ENCODE measurements around the gene CFAP97.
"Not testable (repeated sequence)": the region's sequence is repeated elsewhere in the genome, so short reads cannot be mapped to it uniquely, and the experiment has no call there.

Gene CFAP97

DNA sequence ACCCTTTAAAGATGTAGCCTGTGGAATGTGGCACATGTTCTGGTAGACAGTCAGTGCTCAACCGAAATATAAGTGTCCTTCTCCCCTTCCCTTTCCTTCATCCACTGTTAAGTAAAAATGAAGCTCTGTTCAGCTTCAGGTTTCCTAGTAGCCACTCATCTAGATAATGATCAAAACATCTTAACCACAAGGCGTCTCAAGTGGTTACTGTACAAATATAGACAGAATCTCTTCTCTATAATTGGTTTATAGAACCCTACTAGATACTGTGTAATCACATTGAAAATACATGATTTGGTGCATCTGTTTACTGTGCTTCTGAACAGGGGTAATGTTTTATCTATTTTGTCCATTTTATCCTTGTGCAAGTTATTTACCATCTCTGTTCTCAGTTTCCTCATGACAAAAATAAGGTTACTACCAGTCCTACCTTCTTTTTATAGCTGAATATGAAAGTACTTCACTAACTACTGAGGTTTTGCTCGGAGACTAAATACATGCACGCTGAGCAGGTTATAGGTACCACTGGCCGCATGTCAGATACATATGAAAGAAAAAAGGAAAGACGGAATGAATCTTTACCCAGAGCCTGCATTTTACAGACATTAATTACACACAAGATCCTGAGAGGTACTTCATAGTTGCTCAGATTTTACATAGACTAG is 81.0 kb downstream of the CFAP97 start:
- DNase-seq (ENCODE audit: low read depth): no peak
- no peak overlapping the region for H3K4me3 ChIP-seq (ENCODE audit: low read length)
- TF ChIP-seq, protein P1, sequence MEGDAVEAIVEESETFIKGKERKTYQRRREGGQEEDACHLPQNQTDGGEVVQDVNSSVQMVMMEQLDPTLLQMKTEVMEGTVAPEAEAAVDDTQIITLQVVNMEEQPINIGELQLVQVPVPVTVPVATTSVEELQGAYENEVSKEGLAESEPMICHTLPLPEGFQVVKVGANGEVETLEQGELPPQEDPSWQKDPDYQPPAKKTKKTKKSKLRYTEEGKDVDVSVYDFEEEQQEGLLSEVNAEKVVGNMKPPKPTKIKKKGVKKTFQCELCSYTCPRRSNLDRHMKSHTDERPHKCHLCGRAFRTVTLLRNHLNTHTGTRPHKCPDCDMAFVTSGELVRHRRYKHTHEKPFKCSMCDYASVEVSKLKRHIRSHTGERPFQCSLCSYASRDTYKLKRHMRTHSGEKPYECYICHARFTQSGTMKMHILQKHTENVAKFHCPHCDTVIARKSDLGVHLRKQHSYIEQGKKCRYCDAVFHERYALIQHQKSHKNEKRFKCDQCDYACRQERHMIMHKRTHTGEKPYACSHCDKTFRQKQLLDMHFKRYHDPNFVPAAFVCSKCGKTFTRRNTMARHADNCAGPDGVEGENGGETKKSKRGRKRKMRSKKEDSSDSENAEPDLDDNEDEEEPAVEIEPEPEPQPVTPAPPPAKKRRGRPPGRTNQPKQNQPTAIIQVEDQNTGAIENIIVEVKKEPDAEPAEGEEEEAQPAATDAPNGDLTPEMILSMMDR (conservative IDR thresholded peaks at IDR 0.05; ENCODE audit: low read depth, low read length): no peak

DNA sequence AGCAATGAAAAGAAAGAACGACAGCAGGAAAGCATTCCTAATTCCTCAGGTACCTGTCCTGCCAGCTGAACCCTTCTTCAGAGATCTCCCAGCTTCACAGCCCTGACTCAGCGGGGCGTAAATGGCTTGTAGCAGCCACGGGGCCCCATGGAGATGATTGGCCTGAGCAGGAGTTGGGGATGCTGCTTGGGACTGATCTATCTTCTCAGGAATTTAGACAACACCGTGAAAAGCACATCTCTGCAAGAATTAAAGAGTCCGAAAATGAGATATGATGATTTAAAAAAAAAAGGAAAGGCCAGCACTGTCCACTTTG is 83.2 kb downstream of the CFAP97 start:
- no peak for DNase-seq (ENCODE audit: low read depth)
- TF ChIP-seq, protein P1 (conservative IDR thresholded peaks at IDR 0.05; ENCODE audit: low read depth, low read length): no peak
- no peak overlapping the region for H3K4me3 ChIP-seq (ENCODE audit: low read length)

DNA sequence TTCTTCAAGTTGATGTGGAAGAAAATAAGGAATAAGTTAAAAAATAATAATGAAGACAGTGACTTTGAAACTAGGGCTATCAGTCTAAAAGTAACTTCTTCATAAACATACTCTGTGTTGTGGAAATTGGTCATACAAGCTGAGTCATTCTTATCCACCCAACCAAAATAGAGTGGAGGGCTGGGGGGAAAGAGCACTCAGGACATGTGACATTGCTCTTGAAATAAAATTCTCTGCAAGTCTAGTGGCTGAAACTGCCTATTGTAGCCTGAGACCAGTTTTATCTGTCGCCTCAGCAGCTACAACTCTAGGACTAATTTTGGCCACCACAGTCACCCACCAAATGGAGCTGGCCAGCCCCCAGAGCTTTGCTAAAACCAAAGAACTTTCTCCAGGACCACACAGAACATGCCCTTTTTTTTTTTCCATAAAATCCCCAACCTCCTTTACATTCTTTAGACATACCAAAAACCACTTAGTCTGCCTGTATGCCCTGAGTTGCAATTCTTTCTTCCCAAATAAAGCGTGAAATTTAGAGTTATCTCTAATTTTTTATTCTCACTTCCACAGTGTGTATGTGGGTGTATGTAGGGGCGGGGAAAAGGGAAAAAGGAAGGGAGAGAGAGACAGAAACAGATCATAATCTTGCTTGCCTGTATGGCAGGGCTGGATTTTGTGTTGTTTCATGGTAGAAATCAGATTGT is 83.7 kb downstream of the CFAP97 start:
- DNase-seq (ENCODE audit: low read depth): no peak
- TF ChIP-seq, protein P1 (conservative IDR thresholded peaks at IDR 0.05; ENCODE audit: low read depth, low read length): no peak
- no peak overlapping the region for H3K4me3 ChIP-seq (ENCODE audit: low read length)

DNA sequence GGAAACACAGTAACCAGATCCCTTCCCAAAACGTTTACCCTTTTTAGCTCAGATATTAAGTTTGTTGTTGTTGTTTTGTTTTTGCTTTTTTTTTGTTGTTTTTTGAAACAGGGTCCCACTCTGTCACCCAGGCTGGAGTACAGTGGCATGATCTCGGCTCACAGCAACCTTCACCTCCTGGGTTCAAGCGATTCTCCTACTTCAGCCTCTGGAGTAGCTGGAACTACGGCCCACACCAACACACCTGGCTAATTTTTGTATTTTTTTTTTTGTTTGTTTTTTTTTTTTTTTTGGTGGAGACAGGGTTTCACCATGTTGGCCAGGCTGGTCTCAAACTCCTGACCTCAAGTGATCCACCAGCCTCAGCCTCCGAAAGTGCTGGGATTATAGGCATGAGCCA is 84.3 kb downstream of the CFAP97 start:
- not testable (repeated sequence) for H3K4me3 ChIP-seq (ENCODE audit: low read length); DNase-seq (ENCODE audit: low read depth)

DNA sequence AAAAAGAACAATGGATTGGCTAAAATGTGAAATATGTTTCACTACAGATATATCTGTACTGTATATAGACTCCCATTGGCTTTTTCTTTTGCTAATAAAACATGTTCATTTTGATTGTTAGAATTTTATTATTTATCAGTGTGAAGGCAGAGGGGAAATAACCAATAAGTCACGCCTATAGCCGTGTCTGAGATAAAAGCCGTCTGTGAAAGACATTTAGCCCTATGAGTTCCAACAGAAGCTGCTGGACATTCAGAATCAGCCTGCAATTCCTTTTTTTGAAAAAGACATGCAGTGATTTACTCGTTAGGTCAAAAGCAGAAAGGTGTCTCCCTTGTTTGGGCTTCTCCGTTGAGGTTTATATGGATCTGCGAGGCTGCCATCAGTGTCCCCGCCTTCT is 84.9 kb downstream of the CFAP97 start:
- no peak for DNase-seq (ENCODE audit: low read depth)
- no peak overlapping the region for H3K4me3 ChIP-seq (ENCODE audit: low read length)
- TF ChIP-seq, protein P1 (conservative IDR thresholded peaks at IDR 0.05; ENCODE audit: low read depth, low read length): no peak

DNA sequence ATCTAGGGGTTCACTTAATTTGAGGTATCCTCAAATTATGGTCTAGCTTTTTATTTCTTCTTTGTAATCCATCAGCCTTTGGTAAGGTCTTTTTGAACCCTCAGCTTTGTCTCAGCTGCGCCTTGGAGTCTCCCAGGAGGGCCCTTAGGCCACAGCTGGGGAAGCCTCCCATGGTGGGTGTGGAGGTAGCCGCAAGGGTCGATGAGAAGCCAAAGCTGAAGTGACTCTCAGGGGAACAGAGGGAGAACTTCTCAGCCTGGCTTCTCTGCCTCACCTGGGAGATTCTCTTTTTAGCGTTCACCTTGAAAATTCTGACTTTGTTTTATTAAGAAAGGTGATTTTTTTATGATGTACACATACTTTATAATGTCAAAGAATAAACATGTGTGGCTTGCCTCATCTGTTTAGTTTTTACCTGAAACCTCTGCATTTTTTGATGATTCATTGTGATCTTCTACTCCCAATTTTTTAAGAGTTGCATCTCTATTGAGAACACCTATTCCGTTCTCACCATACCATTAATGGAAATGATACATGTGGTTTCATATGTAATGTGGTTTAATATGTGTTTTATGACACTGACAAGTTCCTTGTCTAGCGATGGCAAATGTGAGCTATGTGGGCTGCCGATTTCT is 86.4 kb downstream of the CFAP97 start:
- TF ChIP-seq, protein P1 (conservative IDR thresholded peaks at IDR 0.05; ENCODE audit: low read depth, low read length): no peak
- DNase-seq (ENCODE audit: low read depth): no peak
- H3K4me3 ChIP-seq (ENCODE audit: low read length): no peak overlapping the region

DNA sequence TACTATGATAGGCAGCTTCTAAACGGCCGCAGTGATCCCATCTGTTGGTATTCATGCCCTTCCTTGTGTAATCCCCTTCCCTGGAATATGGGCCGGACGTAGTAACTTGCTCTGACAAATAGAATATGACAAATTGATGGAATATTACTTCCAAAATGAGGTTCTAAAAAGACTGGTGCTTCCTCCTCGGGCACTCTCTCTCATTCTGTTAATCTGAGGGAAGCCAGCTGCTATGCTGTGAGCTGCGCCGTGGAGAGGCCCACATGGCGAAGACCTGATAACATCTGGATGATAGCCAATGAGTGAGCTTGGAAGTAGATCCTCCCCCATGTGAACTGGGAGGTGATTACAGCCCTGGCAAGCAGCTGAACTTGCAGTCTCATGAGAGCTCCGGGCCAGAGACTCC is 88.0 kb downstream of the CFAP97 start:
- DNase-seq (ENCODE audit: low read depth): peak; percentile 88
- peak overlapping the region; percentile 9 for H3K4me3 ChIP-seq (ENCODE audit: low read length)
- TF ChIP-seq, protein P1 (conservative IDR thresholded peaks at IDR 0.05; ENCODE audit: low read depth, low read length): no peak
